OCI-LY1 (cell line): ENCODE results near the gene PCSK6.

Source experiments
- H2AFZ ChIP-seq: fragments of 200-600 bp; sonication (generic), shearing (Covaris generic); 2 replicates; pipeline ENCODE4 v1.6.0; 2014; ENCODE audit warnings: antibody characterized with exemption, mild to moderate bottlenecking, low read length
- H3F3A ChIP-seq: fragments of 200-600 bp; sonication (generic), shearing (Covaris generic); 2 replicates; pipeline ENCODE4 v1.6.0; 2014; ENCODE audit warnings: mild to moderate bottlenecking, antibody characterized with exemption, low read length, moderate library complexity; ENCODE audit not compliant: insufficient read depth
- H3K27ac ChIP-seq: fragments of 200-600 bp; sonication (generic); 2 replicates; pipeline ENCODE4 v1.5.1; 2014; ENCODE audit warnings: low read length, mixed run types, mild to moderate bottlenecking, low read depth; ENCODE audit not compliant: poor library complexity, severe bottlenecking
- H3K27me3 ChIP-seq: fragments of 200-600 bp; sonication (generic); 2 replicates; pipeline ENCODE4 v1.6.0; 2014; ENCODE audit warnings: antibody characterized with exemption, mild to moderate bottlenecking, low read length, moderate library complexity; ENCODE audit not compliant: insufficient read depth
- H3K36me3 ChIP-seq: fragments of 200-600 bp; sonication (generic); 2 replicates; pipeline ENCODE4 v1.6.1; 2014; ENCODE audit warnings: mild to moderate bottlenecking, antibody characterized with exemption, low read length, moderate library complexity, mixed read lengths; ENCODE audit not compliant: insufficient read depth
- H3K4me1 ChIP-seq: fragments of 200-600 bp; sonication (generic); 2 replicates; pipeline ENCODE4 v1.5.1; 2014; ENCODE audit warnings: mild to moderate bottlenecking, low read length, moderate library complexity; ENCODE audit not compliant: insufficient read depth, severe bottlenecking
- H3K4me2 ChIP-seq: fragments of 200-600 bp; sonication (generic), shearing (Covaris generic); 2 replicates; pipeline ENCODE4 v1.6.1; 2014; ENCODE audit warnings: low read length
- H3K4me3 ChIP-seq: fragments of 200-600 bp; sonication (generic); 2 replicates; pipeline ENCODE4 v1.5.1; 2014; ENCODE audit warnings: low read length, low read depth, mild to moderate bottlenecking, mixed read lengths; ENCODE audit not compliant: poor library complexity, severe bottlenecking
- H3K79me2 ChIP-seq: fragments of 200-600 bp; shearing (Covaris generic); 2 replicates; pipeline ENCODE4 v1.6.1; 2016; ENCODE audit warnings: mixed run types, low read length, mixed read lengths; ENCODE audit not compliant: insufficient read depth
- H3K9ac ChIP-seq: fragments of 200-600 bp; sonication (generic), shearing (Covaris generic); 2 replicates; pipeline ENCODE4 v1.6.1; 2014; ENCODE audit warnings: mild to moderate bottlenecking, low read length, mixed read lengths
- H3K9me2 ChIP-seq: fragments of 200-600 bp; sonication (generic), shearing (Covaris generic); 2 replicates; pipeline ENCODE4 v1.6.1; 2014; ENCODE audit warnings: low read depth, mild to moderate bottlenecking, low read length, mixed read lengths
- H3K9me3 ChIP-seq: fragments of 200-600 bp; shearing (Covaris generic); 2 replicates; pipeline ENCODE4 v1.6.1; 2014; ENCODE audit warnings: low read length, mixed read lengths
- H4K20me1 ChIP-seq: fragments of 200-600 bp; sonication (generic), shearing (Covaris generic); 2 replicates; pipeline ENCODE4 v1.6.0; 2016; ENCODE audit warnings: mild to moderate bottlenecking, low read length; ENCODE audit not compliant: insufficient read depth
- CTCF ChIP-seq: fragments of 200-600 bp; sonication (generic), shearing (Covaris generic); IDR thresholded peaks from 2 replicates; pipeline ENCODE4 v1.5.1; 2017; ENCODE audit warnings: mild to moderate bottlenecking, antibody characterized with exemption, low read length, moderate library complexity, mixed read lengths
- EZH2 ChIP-seq: fragments of 200-600 bp; sonication (generic), shearing (Covaris generic); IDR thresholded peaks from 2 replicates; pipeline ENCODE4 v1.8.0; 2017; ENCODE audit warnings: borderline replicate concordance, mixed run types, mild to moderate bottlenecking, antibody characterized with exemption, low read length, moderate library complexity, mixed read lengths

The PCSK6 gene

GRCh38 chr15:101434032-101434920 is 55.2 kb downstream of the PCSK6 start:
- TF ChIP-seq CTCF (no peak), EZH2 (no peak)
- H3K27me3 ChIP-seq: no peaks in the 10 kb centered on the region; the same call in 1 of the 2 replicates
- no peaks in the 10 kb centered on the region for H3K79me2 ChIP-seq
- no peak overlapping the region for H3K27ac ChIP-seq
- H3K4me3 ChIP-seq: no peak overlapping the region
- no peaks in the 10 kb centered on the region for H3K36me3 ChIP-seq
- no peaks in the 10 kb centered on the region for H3K9me2 ChIP-seq
- no peak overlapping the region for H3K4me2 ChIP-seq
- H3K9me3 ChIP-seq: no peaks in the 10 kb centered on the region
- H2AFZ ChIP-seq: no peak overlapping the region
- H4K20me1 ChIP-seq: no peaks in the 10 kb centered on the region
- H3K4me1 ChIP-seq: no peaks in the 10 kb centered on the region
- no peaks in the 10 kb centered on the region for H3F3A ChIP-seq
- no peak overlapping the region for H3K9ac ChIP-seq

GRCh38 chr15:101433396-101433795 is 56.1 kb downstream of the PCSK6 start:
- TF ChIP-seq EZH2 (no peak), CTCF (no peak)
- Histone ChIP-seq H3K36me3 (no peaks in the 10 kb centered on the region), H3K79me2 (no peaks in the 10 kb centered on the region), H3K9me2 (no peaks in the 10 kb centered on the region), H2AFZ (no peak overlapping the region), H3K9ac (no peak overlapping the region), H3K27ac (no peak overlapping the region), H3F3A (no peaks in the 10 kb centered on the region), H3K27me3 (no peaks in the 10 kb centered on the region; the same call in 1 of the 2 replicates), H3K4me3 (no peak overlapping the region), H3K4me2 (no peak overlapping the region), H3K4me1 (no peaks in the 10 kb centered on the region), H3K9me3 (no peaks in the 10 kb centered on the region), H4K20me1 (no peaks in the 10 kb centered on the region)

- H3K27me3 ChIP-seq: no peaks in the 10 kb centered on the region; the same call in 1 of the 2 replicates
- H3K36me3 ChIP-seq: no peaks in the 10 kb centered on the region
- H4K20me1 ChIP-seq: no peaks in the 10 kb centered on the region
- no peaks in the 10 kb centered on the region for H3K9me3 ChIP-seq
- no peaks in the 10 kb centered on the region for H3K9me2 ChIP-seq
- no peaks in the 10 kb centered on the region for H3F3A ChIP-seq
- H3K4me3 ChIP-seq: no peak overlapping the region
- no peak for TF ChIP-seq CTCF
- no peak for TF ChIP-seq EZH2
- H3K4me1 ChIP-seq: no peaks in the 10 kb centered on the region
- H3K4me2 ChIP-seq: no peak overlapping the region
- H3K27ac ChIP-seq: no peak overlapping the region
- no peak overlapping the region for H3K9ac ChIP-seq
- no peaks in the 10 kb centered on the region for H3K79me2 ChIP-seq
- H2AFZ ChIP-seq: no peak overlapping the region
These were observed 56.5 kb downstream of the PCSK6 start for GRCh38 chr15:101432982-101433381.
